Stomach (tissue), 4 donors: ENCODE measurements around the gene IL4R.

ENCODE experiments used
- CTCF ChIP-seq, 7 experiments: fragments of 450-650 bp in 4 of 7; fragments of 200-600 bp in 3 of 7; sonication (generic) in 3 of 7; IDR thresholded peaks; one replicate each; pipeline ENCODE4 v1.5.1; 2016 to 2019; ENCODE audit warnings: antibody characterized with exemption in 7 of 7, control low read depth in 2 of 7, mild to moderate bottlenecking in 1 of 7
- EP300 ChIP-seq: sonication (generic); formaldehyde crosslinking; IDR thresholded peaks from one replicate; pipeline ENCODE4 v1.6.1; 2017; ENCODE audit warnings: antibody characterized with exemption
- POLR2A ChIP-seq, 4 donors: fragments of 450-650 bp; IDR thresholded peaks; one replicate each; pipeline ENCODE4 v1.6.1; 2016; ENCODE audit warnings: antibody characterized with exemption in 4 of 4, control low read depth in 2 of 4, mild to moderate bottlenecking in 1 of 4, moderate library complexity in 1 of 4
- POLR2AphosphoS5 ChIP-seq, 3 donors: sonication (generic); formaldehyde crosslinking; IDR thresholded peaks; one replicate each; pipeline ENCODE4 v1.6.1; 2016; ENCODE audit warnings: antibody characterized with exemption in 3 of 3

- no peak for TF ChIP-seq CTCF (IDR thresholded peaks at IDR 0.05)
- TF ChIP-seq EP300 = no peak
- TF ChIP-seq POLR2AphosphoS5 (IDR thresholded peaks at IDR 0.05) = no peak
- no peak for TF ChIP-seq POLR2A (IDR thresholded peaks at IDR 0.05)
Measured at GRCh38 chr16:27310576-27311447, 3.0 kb upstream of the IL4R start.
